Activated gamma-delta T cell (primary cell): ENCODE results near the gene IL31.
"Not testable (repeated sequence)": the region's sequence is repeated elsewhere in the genome, so short reads cannot be mapped to it uniquely, and the experiment has no call there.

Experiments
- DNase-seq: peaks from one replicate; lab custom pipeline; 2025; lab: John Stamatoyannopoulos, UW
- total RNA-seq, 2 donors: gene quantifications; one replicate each; lab custom pipeline; 2026; lab: John Stamatoyannopoulos, UW

The IL31 gene
- 0 reads per million in 2 donors for total RNA-seq

- no peak for DNase-seq
Observed at GRCh38 chr12:122174155-122174845, at the start of gene IL31. Gene IL31, minus strand, starts transcription at chr12:122174221. Its CDS starts 49 bp downstream, at chr12:122174172.

GRCh38 chr12:122216445-122216844 lies 42.4 kb upstream of the IL31 start:
- no peak for DNase-seq

- DNase-seq: no peak
Observed at GRCh38 chr12:122215771-122216170, 41.8 kb upstream of the IL31 start.

GRCh38 chr12:122208073-122208820 lies 34.2 kb upstream of the IL31 start:
- DNase-seq: no peak

- DNase-seq: no peak
Observed at GRCh38 chr12:122207391-122207790, 33.4 kb upstream of the IL31 start.

- DNase-seq: no peak
Observed at GRCh38 chr12:122206976-122207375, 33.0 kb upstream of the IL31 start.

GRCh38 chr12:122206111-122206881 lies 32.3 kb upstream of the IL31 start:
- no peak for DNase-seq

GRCh38 chr12:122205053-122205925 lies 31.3 kb upstream of the IL31 start:
- DNase-seq: no peak

GRCh38 chr12:122204167-122205052 lies 30.4 kb upstream of the IL31 start:
- DNase-seq: no peak

- peak; percentile 22 for DNase-seq
Observed at GRCh38 chr12:122203301-122204166, 29.5 kb upstream of the IL31 start, which contains the start of gene B3GNT4. Gene B3GNT4, plus strand, starts transcription at chr12:122203709. Its CDS starts 910 bp downstream, at chr12:122204619.

- not testable (repeated sequence) for DNase-seq
Observed at GRCh38 chr12:122202811-122203210, 28.8 kb upstream of the IL31 start.

GRCh38 chr12:122202017-122202416 lies 28.0 kb upstream of the IL31 start:
- no peak for DNase-seq

GRCh38 chr12:122201381-122201780 lies 27.4 kb upstream of the IL31 start:
- DNase-seq: no peak

- no peak for DNase-seq
Observed at GRCh38 chr12:122200541-122201175, 26.6 kb upstream of the IL31 start.

GRCh38 chr12:122199484-122200355 lies 25.7 kb upstream of the IL31 start:
- DNase-seq: no peak

- no peak for DNase-seq
Observed at GRCh38 chr12:122197612-122197966, 23.6 kb upstream of the IL31 start.

- DNase-seq: no peak
Observed at GRCh38 chr12:122195405-122195804, 21.4 kb upstream of the IL31 start.

GRCh38 chr12:122194804-122195203 lies 20.8 kb upstream of the IL31 start:
- no peak for DNase-seq
